Myocyte (in vitro differentiated cells): ENCODE data around the gene NQO2. TPM values are rescaled to one million over a fixed set of nuclear protein-coding genes. Genes with fewer than 3 reads are reported as not detected.
"Not testable (repeated sequence)": the region's sequence is repeated elsewhere in the genome, so short reads cannot be mapped to it uniquely, and the experiment has no call there.

ENCODE experiments used
- DNase-seq: peaks from one replicate; pipeline ENCODE4 v3.0.0-alpha.2; 2012; ENCODE audit warnings: low read depth
- total RNA-seq: library from RNA; depleted of rRNA; stranded (reverse); fragments of >200 nt; gene quantifications from 2 replicates; pipeline ENCODE4 v1.2.3, GENCODE V29; 2014

Gene NQO2
- total RNA-seq, 1 donor from 2014 or later: 26.3 TPM

- peak; percentile 18 for DNase-seq
Measured at GRCh38 chr6:2970034-2970685, 29.5 kb upstream of the NQO2 start.

- peak; percentile 70 for DNase-seq
Measured at GRCh38 chr6:2970753-2971419, 28.8 kb upstream of the NQO2 start.

- DNase-seq: peak; percentile 85
Measured at GRCh38 chr6:2971420-2972218, 28.1 kb upstream of the NQO2 start, which contains the start of gene SERPINB6. Gene SERPINB6, minus strand, starts transcription at chr6:2971567. Its CDS starts 12,235 bp downstream, at chr6:2959332.

- DNase-seq: not testable (repeated sequence)
Measured at GRCh38 chr6:2972219-2972487, 27.5 kb upstream of the NQO2 start.

- DNase-seq: not testable (repeated sequence)
Measured at GRCh38 chr6:2972685-2973084, 27.0 kb upstream of the NQO2 start.

- not testable (repeated sequence) for DNase-seq
Measured at GRCh38 chr6:2973180-2973579, 26.5 kb upstream of the NQO2 start.

GRCh38 chr6:2973676-2974075, 26.0 kb upstream of the NQO2 start:
- peak; percentile 64 for DNase-seq

GRCh38 chr6:2976060-2976459, 23.6 kb upstream of the NQO2 start:
- DNase-seq: no peak

- peak; percentile 78 for DNase-seq
Measured at GRCh38 chr6:2976571-2977085, 23.1 kb upstream of the NQO2 start.

GRCh38 chr6:2977290-2977689, 22.4 kb upstream of the NQO2 start:
- DNase-seq: no peak

GRCh38 chr6:2977799-2978590, 21.7 kb upstream of the NQO2 start:
- DNase-seq: peak; percentile 61

- DNase-seq: no peak
Measured at GRCh38 chr6:2978923-2979322, 20.8 kb upstream of the NQO2 start.

- DNase-seq: no peak
Measured at GRCh38 chr6:2979819-2980464, 19.8 kb upstream of the NQO2 start.

GRCh38 chr6:2980465-2980855, 19.2 kb upstream of the NQO2 start:
- no peak for DNase-seq

GRCh38 chr6:2982426-2983117, 17.1 kb upstream of the NQO2 start:
- DNase-seq: no peak

- DNase-seq: no peak
Measured at GRCh38 chr6:2984738-2985406, 14.8 kb upstream of the NQO2 start.

- peak; percentile 83 for DNase-seq
Measured at GRCh38 chr6:2986722-2987221, 12.9 kb upstream of the NQO2 start.

GRCh38 chr6:2988094-2988425, 11.6 kb upstream of the NQO2 start:
- no peak for DNase-seq
